Testis (tissue), 3 donors: ENCODE results near the gene LHX5. TPM values are rescaled to one million over a fixed set of nuclear protein-coding genes. Genes with fewer than 3 reads are reported as not detected.

Experiments used
- DNase-seq: peaks from one replicate; pipeline ENCODE4 v3.0.0-alpha.2; 2019
- H3K27ac ChIP-seq, 2 donors: fragments of 200-600 bp; sonication (generic); one replicate each; pipeline ENCODE4 v1.5.1; 2019
- H3K27me3 ChIP-seq: fragments of 200-600 bp; sonication (generic); one replicate; pipeline ENCODE4 v1.5.1; 2019
- H3K36me3 ChIP-seq: fragments of 200-600 bp; sonication (generic); one replicate; pipeline ENCODE4 v1.5.1; 2017; ENCODE audit warnings: low read depth; ENCODE audit errors: missing control alignments
- H3K4me1 ChIP-seq: fragments of 200-600 bp; sonication (generic); one replicate; pipeline ENCODE4 v1.5.1; 2019
- H3K4me3 ChIP-seq, 2 donors: fragments of 200-600 bp; sonication (generic); one replicate each; pipeline ENCODE4 v1.5.1; 2017 to 2019
- H3K9me3 ChIP-seq: fragments of 200-600 bp; sonication (generic); one replicate; pipeline ENCODE4 v1.5.1; 2017
- CTCF ChIP-seq, 3 experiments: fragments of 450-650 bp in 2 of 3; fragments of 200-600 bp in 1 of 3; sonication (generic) in 1 of 3; IDR thresholded peaks; one replicate each; pipeline ENCODE4 v1.5.1; 2016 to 2019; ENCODE audit warnings: antibody characterized with exemption in 3 of 3, mild to moderate bottlenecking in 2 of 3, moderate library complexity in 1 of 3
- POLR2A ChIP-seq: fragments of 450-650 bp; IDR thresholded peaks from one replicate; pipeline ENCODE4 v1.6.1; 2017; ENCODE audit warnings: antibody characterized with exemption, mild to moderate bottlenecking, moderate library complexity
- WGBS, 2 donors: methylation state at CpG; one replicate each; pipeline ENCODE4 v1.1.5; 2018; 5-methylcytosine and 5-hydroxymethylcytosine counted together
- intact Hi-C: fragments of 100-400 bp; cut with DNase I; formaldehyde crosslinking; loops from one replicate; pipeline ENCODE4 v1.15.1; 2023; ENCODE audit warnings: low total_unique reads
- polyA plus RNA-seq: library from polyadenylated mRNA; stranded (reverse); fragments of 350-450 nt; fragmentation: Illumina TruSeq; extraction: RNeasy Lipid Tissue Mini Kit (QIAGEN cat#74804); gene quantifications from one replicate; pipeline ENCODE4 v1.2.3, GENCODE V29; 2014; ENCODE audit warnings: low read depth, low replicate concordance; ENCODE audit not compliant: insufficient read depth
- total RNA-seq, 2 donors: library from RNA; depleted of rRNA; stranded (reverse); fragments of >200 nt; gene quantifications; one replicate each; pipeline ENCODE4 v1.2.3, GENCODE V29; 2016

The LHX5 gene
- total and polyA plus RNA-seq, 3 donors from 2014 or later, result 0.11 to 0.12 TPM; not detected in 1

GRCh38 chr12:113425960-113426453 is 45.7 kb downstream of the LHX5 start:
- no peaks in the 10 kb centered on the region for H3K36me3 ChIP-seq
- H3K4me3 ChIP-seq, result no peak overlapping the region
- no peak overlapping the region for H3K27ac ChIP-seq
- peaks cover 10% of the 10 kb centered on the region for H3K4me1 ChIP-seq
- TF ChIP-seq POLR2A (no peak), CTCF (IDR thresholded peaks at IDR 0.05) (no peak)
- WGBS, 2 donors, result 38 to 50% methylated on average over 11 of the region's 11 CpGs
- H3K27me3 ChIP-seq, result no peaks in the 10 kb centered on the region
- no peak for DNase-seq
- no peaks in the 10 kb centered on the region for H3K9me3 ChIP-seq
- intact Hi-C loops, result no loop called here

- no peaks in the 10 kb centered on the region for H3K36me3 ChIP-seq
- no peak overlapping the region for H3K4me3 ChIP-seq
- peaks cover 10% of the 10 kb centered on the region for H3K4me1 ChIP-seq
- peak; percentile 77 for DNase-seq
- TF ChIP-seq POLR2A (no peak), CTCF (IDR thresholded peaks at IDR 0.05) (peak; percentile 65 to 95 (median 80))
- WGBS, 2 donors, result 50 to 57% methylated on average over 20 of the region's 20 CpGs
- H3K9me3 ChIP-seq, result no peaks in the 10 kb centered on the region
- intact Hi-C loops, result no loop called here
- H3K27me3 ChIP-seq, result no peaks in the 10 kb centered on the region
- no peak overlapping the region for H3K27ac ChIP-seq
These were observed 46.5 kb downstream of the LHX5 start for GRCh38 chr12:113424915-113425823.

GRCh38 chr12:113424456-113424855 is 47.2 kb downstream of the LHX5 start:
- Histone ChIP-seq H3K4me1 (peaks cover 10% of the 10 kb centered on the region), H3K27ac (no peak overlapping the region), H3K36me3 (no peaks in the 10 kb centered on the region), H3K9me3 (no peaks in the 10 kb centered on the region), H3K27me3 (no peaks in the 10 kb centered on the region), H3K4me3 (no peak overlapping the region)
- WGBS, 2 donors, result 80 to 88% methylated on average over 1 of the region's 1 CpG
- DNase-seq, result no peak
- TF ChIP-seq POLR2A (no peak), CTCF (IDR thresholded peaks at IDR 0.05) (no peak)
- intact Hi-C loops, result no loop called here

GRCh38 chr12:113422886-113423669 is 48.6 kb downstream of the LHX5 start:
- Histone ChIP-seq H3K4me1 (peaks cover 10% of the 10 kb centered on the region), H3K4me3 (peak overlapping the region; percentile 48 to 60), H3K9me3 (no peaks in the 10 kb centered on the region), H3K36me3 (no peaks in the 10 kb centered on the region), H3K27ac (peak overlapping the region; percentile 79 to 82), H3K27me3 (no peaks in the 10 kb centered on the region)
- intact Hi-C loops, result no loop called here
- DNase-seq, result no peak
- WGBS, 2 donors, result 38 to 66% methylated on average over 6 of the region's 6 CpGs
- TF ChIP-seq CTCF (IDR thresholded peaks at IDR 0.05) (no peak), POLR2A (no peak)
